ENCODE results near the gene EWSR1. TPM values are rescaled to one million over a fixed set of nuclear protein-coding genes. Genes with fewer than 3 reads are reported as not detected.

Gene EWSR1
- polyA plus RNA-seq, 1 donor from 2014 or later, result 277 TPM

DNA sequence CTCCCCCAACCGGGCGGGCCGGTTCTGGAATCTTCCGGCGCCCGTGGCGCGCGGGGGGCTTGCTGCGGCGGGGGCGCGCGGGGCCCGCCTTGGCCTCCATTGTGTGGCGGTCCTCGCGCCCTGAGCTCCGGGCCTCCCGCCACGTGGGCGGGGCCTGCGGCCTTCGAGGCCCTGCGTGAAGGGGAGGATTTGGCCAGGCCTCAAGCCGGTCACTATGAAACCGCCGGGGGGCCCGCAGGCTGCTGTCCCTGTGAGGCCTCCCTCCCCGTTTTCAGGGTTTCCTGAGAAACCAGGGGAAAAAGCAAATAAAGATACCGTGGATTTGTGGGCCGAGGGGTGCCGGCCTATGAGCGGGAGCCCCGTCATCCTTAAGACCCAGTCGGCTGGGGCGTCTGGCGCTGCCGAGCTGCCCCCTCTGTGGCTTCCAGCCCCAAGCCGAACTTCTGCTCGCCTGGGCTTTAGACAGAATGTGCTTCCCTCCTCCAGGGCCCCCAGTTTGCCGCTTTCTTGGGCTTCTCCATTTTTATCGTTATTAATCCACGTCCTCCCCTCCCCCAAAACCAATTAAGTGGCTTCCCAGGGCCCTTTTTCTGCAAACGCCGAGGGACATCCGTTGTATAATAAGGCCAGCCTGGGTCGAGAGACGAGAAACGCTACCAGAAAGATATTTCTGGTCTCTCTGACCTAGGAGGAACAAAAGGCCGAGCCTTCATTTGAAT lies 602 bp downstream of the EWSR1 start:
- Histone ChIP-seq H4K20me1 (ENCODE audit: insufficient read depth) (peaks cover 31% of the 10 kb centered on the region), H3K9ac (ENCODE audit: low read length) (peak overlapping the region; percentile 98), H3K79me2 (replicated peaks; ENCODE audit: insufficient read depth, low read length) (peaks cover 72% of the 10 kb centered on the region), H3K27me3 (ENCODE audit: insufficient read depth, low read depth, low read length) (no peaks in the 10 kb centered on the region), H3K4me2 (ENCODE audit: low read length) (peak overlapping the region; percentile 83), H3K36me3 (ENCODE audit: insufficient read depth, low read length) (no peaks in the 10 kb centered on the region), H3F3A (ENCODE audit: insufficient read depth, low read length, poor library complexity, severe bottlenecking) (no peaks in the 10 kb centered on the region), H3K9me2 (ENCODE audit: insufficient read depth, low read length) (no peaks in the 10 kb centered on the region), H2AFZ (ENCODE audit: low read depth, low read length) (peak overlapping the region; percentile 65), H3K27ac (ENCODE audit: low read length) (peak overlapping the region; percentile 98), H3K4me3 (ENCODE audit: low read length) (peak overlapping the region; percentile 91), H3K9me3 (ENCODE audit: low read length) (no peaks in the 10 kb centered on the region)
- TF ChIP-seq EZH2 (IDR thresholded peaks at IDR 0.05; ENCODE audit: borderline replicate concordance, insufficient read depth, low read length, poor library complexity, severe bottlenecking), result no peak
- no peak for TF ChIP-seq POLR2AphosphoS5 (IDR thresholded peaks at IDR 0.05)
- no peak for TF ChIP-seq TAF1 (IDR thresholded peaks at IDR 0.05; ENCODE audit: low read depth)
- peak; percentile 31 for TF ChIP-seq MXI1 (conservative IDR thresholded peaks at IDR 0.05; ENCODE audit: poor library complexity, severe bottlenecking)
- TF ChIP-seq EP300 (conservative IDR thresholded peaks at IDR 0.05; ENCODE audit: poor library complexity, severe bottlenecking), result no peak

GRCh38 chr22:29269230-29269604 lies 1.1 kb downstream of the EWSR1 start:
- Histone ChIP-seq H4K20me1 (ENCODE audit: insufficient read depth) (peaks cover 31% of the 10 kb centered on the region), H3K36me3 (ENCODE audit: insufficient read depth, low read length) (peaks cover 2% of the 10 kb centered on the region), H3K9ac (ENCODE audit: low read length) (peak overlapping the region; percentile 98), H3K4me3 (ENCODE audit: low read length) (peak overlapping the region; percentile 91), H3K79me2 (replicated peaks; ENCODE audit: insufficient read depth, low read length) (peaks cover 77% of the 10 kb centered on the region), H3K9me2 (ENCODE audit: insufficient read depth, low read length) (no peaks in the 10 kb centered on the region), H2AFZ (ENCODE audit: low read depth, low read length) (no peak overlapping the region), H3K4me2 (ENCODE audit: low read length) (peak overlapping the region; percentile 83), H3F3A (ENCODE audit: insufficient read depth, low read length, poor library complexity, severe bottlenecking) (no peaks in the 10 kb centered on the region), H3K9me3 (ENCODE audit: low read length) (no peaks in the 10 kb centered on the region), H3K27ac (ENCODE audit: low read length) (peak overlapping the region; percentile 98), H3K27me3 (ENCODE audit: insufficient read depth, low read depth, low read length) (no peaks in the 10 kb centered on the region)
- TF ChIP-seq TAF1 (IDR thresholded peaks at IDR 0.05; ENCODE audit: low read depth) (no peak), SMC3 (conservative IDR thresholded peaks at IDR 0.05; ENCODE audit: poor library complexity) (no peak), POLR2AphosphoS5 (IDR thresholded peaks at IDR 0.05) (no peak), MXI1 (conservative IDR thresholded peaks at IDR 0.05; ENCODE audit: poor library complexity, severe bottlenecking) (no peak), CTCF (IDR thresholded peaks at IDR 0.05; ENCODE audit: poor library complexity, severe bottlenecking) (no peak), REST (IDR thresholded peaks at IDR 0.05; ENCODE audit: borderline replicate concordance) (no peak)

All from neural cell (in vitro differentiated cells).